H1 (cell line): ENCODE measurements around the gene ATXN2. TPM values are rescaled to one million over a fixed set of nuclear protein-coding genes. Genes with fewer than 3 reads are reported as not detected.

ENCODE experiments used
- CTCF ChIA-PET: fragments of 300-600 bp; sonication (Branson Sonifier 250); formaldehyde crosslinking; loops from one replicate; lab custom pipeline; 2021; ENCODE audit not compliant: partially characterized antibody; lab: Charles Lee
- POLR2A ChIA-PET: fragments of 300-600 bp; sonication (Branson Sonifier 250); formaldehyde crosslinking; loops from one replicate; lab custom pipeline; 2021; ENCODE audit warnings: inconsistent platforms; ENCODE audit not compliant: partially characterized antibody; lab: Charles Lee
- DNase-seq, 2 experiments: peaks; one replicate each; pipeline versions ENCODE4 v3.0.0 to v3.0.0-alpha.2; 2010 to 2022; ENCODE audit warnings: low spot score in 2 of 2, low read depth in 1 of 2, mixed read lengths in 1 of 2
- FAIRE-seq: peaks from 2 replicates; lab custom pipeline; 2011; peaks lifted over from hg19 to GRCh38; lab: Jason Lieb, UNC
- H2AFZ ChIP-seq: 2 replicates; pipeline ENCODE4 v1.8.1; 2012; ENCODE audit warnings: low read length, inconsistent platforms
- H2AK5ac ChIP-seq: 2 replicates; pipeline ENCODE4 v1.6.1; 2013; ENCODE audit warnings: low read depth, low read length
- H2BK120ac ChIP-seq: replicated peaks from 2 replicates; pipeline ENCODE3; 2013; ENCODE audit warnings: low read depth, low read length, inconsistent platforms
- H2BK12ac ChIP-seq: 2 replicates; pipeline ENCODE4 v1.6.1; 2013; ENCODE audit warnings: low read depth, low read length
- H2BK15ac ChIP-seq: 2 replicates; pipeline ENCODE4 v1.6.1; 2013; ENCODE audit warnings: low read length
- H2BK20ac ChIP-seq: 2 replicates; pipeline ENCODE4 v1.6.1; 2013; ENCODE audit warnings: low read length
- H2BK5ac ChIP-seq: 2 replicates; pipeline ENCODE4 v1.6.1; 2013; ENCODE audit warnings: low read depth, low read length
- H3K14ac ChIP-seq: 2 replicates; pipeline ENCODE4 v1.6.1; 2013; ENCODE audit warnings: inconsistent platforms; ENCODE audit not compliant: insufficient read length
- H3K18ac ChIP-seq: 2 replicates; pipeline ENCODE4 v1.6.1; 2013; ENCODE audit warnings: low read length; ENCODE audit errors: extremely low read depth
- H3K23ac ChIP-seq: 2 replicates; pipeline ENCODE4 v1.6.1; 2013; ENCODE audit warnings: inconsistent platforms; ENCODE audit not compliant: insufficient read length
- H3K23me2 ChIP-seq: 2 replicates; pipeline ENCODE4 v1.6.1; 2013; ENCODE audit warnings: low read depth, low read length
- H3K27ac ChIP-seq: 2 replicates; pipeline ENCODE4 v1.6.1; 2011; ENCODE audit warnings: low read depth, low read length, inconsistent platforms
- H3K27me3 ChIP-seq, 4 experiments: replicated peaks in 1 of 4; 1 replicate in 1 of 4; 2 replicates in 3 of 4; pipeline versions ENCODE4 v1.6.1 to v1.8.1; 2011 to 2013; ENCODE audit warnings: low read length in 3 of 4, mild to moderate bottlenecking in 3 of 4, inconsistent platforms in 2 of 4, mixed read lengths in 2 of 4, moderate library complexity in 1 of 4; ENCODE audit not compliant: control insufficient read depth in 3 of 4, insufficient read depth in 3 of 4; ENCODE audit errors: extremely low read depth in 1 of 4
- H3K36me3 ChIP-seq, 4 experiments: 2 replicates each; pipeline versions ENCODE4 v1.6.1 to v1.8.1; 2011 to 2013; ENCODE audit warnings: mild to moderate bottlenecking in 4 of 4, low read length in 3 of 4, moderate library complexity in 2 of 4, control low read depth in 1 of 4, inconsistent platforms in 1 of 4; ENCODE audit not compliant: insufficient read depth in 4 of 4, control insufficient read depth in 2 of 4
- H3K4ac ChIP-seq: replicated peaks from 2 replicates; pipeline ENCODE3; 2013; ENCODE audit warnings: low read length, low read depth, mixed read lengths, inconsistent platforms; ENCODE audit not compliant: insufficient read length
- H3K4me1 ChIP-seq, 4 experiments: replicated peaks in 1 of 4; 1 replicate in 1 of 4; 2 replicates in 3 of 4; pipeline versions ENCODE4 v1.6.1 to v1.8.1; 2011 to 2013; ENCODE audit warnings: low read length in 3 of 4, inconsistent platforms in 2 of 4, mixed read lengths in 1 of 4; ENCODE audit not compliant: insufficient read depth in 4 of 4, control insufficient read depth in 3 of 4
- H3K4me2 ChIP-seq, 2 experiments: 2 replicates each; pipeline versions ENCODE4 v1.6.1 to v1.8.1; 2011 to 2013; ENCODE audit warnings: low read depth in 2 of 2, low read length in 2 of 2, control low read depth in 1 of 2, inconsistent platforms in 1 of 2, mild to moderate bottlenecking in 1 of 2; ENCODE audit not compliant: insufficient read depth in 1 of 2
- H3K4me3 ChIP-seq, 4 experiments: fragments of 200-600, 300-600 bp in 1 of 4; sonication (generic), shearing (Covaris generic), sonication (Bioruptor Twin) in 1 of 4; 2 replicates each; pipeline versions ENCODE4 v1.5.1 to v1.8.1; 2011 to 2016; ENCODE audit warnings: low read length in 4 of 4, low read depth in 3 of 4, control low read depth in 2 of 4, inconsistent platforms in 2 of 4, mild to moderate bottlenecking in 2 of 4, mixed read lengths in 1 of 4, moderate library complexity in 1 of 4; ENCODE audit not compliant: insufficient read depth in 2 of 4; ENCODE audit errors: extremely low read depth in 1 of 4
- H3K56ac ChIP-seq: replicated peaks from 2 replicates; pipeline ENCODE3; 2013; ENCODE audit warnings: low read depth, mild to moderate bottlenecking, mixed read lengths, low read length, inconsistent platforms; ENCODE audit not compliant: insufficient read length
- H3K79me1 ChIP-seq: 2 replicates; pipeline ENCODE4 v1.6.1; 2013; ENCODE audit warnings: low read depth, low read length, control low read depth
- H3K79me2 ChIP-seq, 2 experiments: 2 replicates each; pipeline versions ENCODE4 v1.6.1 to v1.8.1; 2012 to 2013; ENCODE audit warnings: low read length in 2 of 2, mild to moderate bottlenecking in 2 of 2, inconsistent platforms in 1 of 2; ENCODE audit not compliant: insufficient read depth in 2 of 2, control insufficient read depth in 1 of 2
- H3K9ac ChIP-seq, 4 experiments: replicated peaks in 1 of 4; 1 replicate in 1 of 4; 2 replicates in 3 of 4; pipeline versions ENCODE4 v1.6.1 to v1.8.1; 2011 to 2013; ENCODE audit warnings: low read depth in 3 of 4, low read length in 3 of 4, control low read depth in 2 of 4, mild to moderate bottlenecking in 2 of 4, moderate library complexity in 2 of 4, inconsistent platforms in 1 of 4; ENCODE audit errors: extremely low read depth in 1 of 4
- H3K9me3 ChIP-seq, 2 experiments: 2 replicates each; pipeline versions ENCODE4 v1.6.1 to v1.8.1; 2012 to 2013; ENCODE audit warnings: mild to moderate bottlenecking in 2 of 2, moderate library complexity in 2 of 2, control low read depth in 1 of 2, inconsistent platforms in 1 of 2, low read depth in 1 of 2, low read length in 1 of 2, mixed read lengths in 1 of 2; ENCODE audit not compliant: insufficient read depth in 2 of 2
- H4K20me1 ChIP-seq, 2 experiments: replicated peaks in 1 of 2; 2 replicates each; pipeline versions ENCODE3 to v1.8.1; 2011 to 2013; ENCODE audit warnings: inconsistent platforms in 2 of 2, low read length in 2 of 2, mild to moderate bottlenecking in 1 of 2; ENCODE audit not compliant: insufficient read depth in 2 of 2, control insufficient read depth in 1 of 2
- H4K5ac ChIP-seq: 2 replicates; pipeline ENCODE4 v1.6.1; 2013; ENCODE audit warnings: low read length, low read depth, mixed read lengths, inconsistent platforms; ENCODE audit not compliant: insufficient read length
- H4K8ac ChIP-seq: 2 replicates; pipeline ENCODE4 v1.8.0; 2013; ENCODE audit warnings: mild to moderate bottlenecking, moderate library complexity, low read length, inconsistent platforms; ENCODE audit not compliant: insufficient read depth; ENCODE audit errors: extremely low read depth
- H4K91ac ChIP-seq: replicated peaks from 2 replicates; pipeline ENCODE3; 2013; ENCODE audit warnings: low read length, mixed read lengths, inconsistent platforms; ENCODE audit not compliant: insufficient read length
- ATF3 ChIP-seq: IDR thresholded peaks from 2 replicates; pipeline ENCODE4 v1.6.1; 2011; ENCODE audit warnings: low read depth, mild to moderate bottlenecking, low read length; ENCODE audit not compliant: insufficient read depth
- GABPA ChIP-seq: IDR thresholded peaks from 2 replicates; pipeline ENCODE4 v1.6.1; 2011; ENCODE audit warnings: mild to moderate bottlenecking, low read length, moderate library complexity, borderline replicate concordance; ENCODE audit not compliant: insufficient read depth
- GTF2F1 ChIP-seq: IDR thresholded peaks from 2 replicates; pipeline ENCODE4 v1.6.1; 2012; ENCODE audit warnings: low read depth, low read length, improper control_type of control experiment, borderline replicate concordance
- MAFK ChIP-seq: IDR thresholded peaks from 2 replicates; pipeline ENCODE4 v1.6.1; 2012; ENCODE audit warnings: low read depth, mild to moderate bottlenecking, improper control_type of control experiment, low read length
- POLR2AphosphoS5 ChIP-seq: IDR thresholded peaks from 2 replicates; pipeline ENCODE4 v1.6.1; 2011; ENCODE audit warnings: low read depth, low read length
- POU5F1 ChIP-seq: IDR thresholded peaks from 2 replicates; pipeline ENCODE4 v1.6.1; 2011; ENCODE audit warnings: low read depth, mild to moderate bottlenecking, low read length, moderate library complexity
- RBBP5 ChIP-seq: IDR thresholded peaks from 2 replicates; pipeline ENCODE4 v1.7.1; 2012; ENCODE audit warnings: low read depth, mild to moderate bottlenecking, inconsistent platforms, low read length, moderate library complexity, borderline replicate concordance
- RXRA ChIP-seq: IDR thresholded peaks from 2 replicates; pipeline ENCODE4 v1.6.1; 2011; ENCODE audit warnings: low read depth, mild to moderate bottlenecking, low read length, moderate library complexity; ENCODE audit not compliant: insufficient read depth
- SIN3A ChIP-seq, 2 experiments: IDR thresholded peaks in 1 of 2; conservative IDR thresholded peaks in 1 of 2; 2 replicates each; pipeline ENCODE4 v1.6.1; 2011 to 2012; ENCODE audit warnings: low read length in 2 of 2, improper control_type of control experiment in 1 of 2, low read depth in 1 of 2, mild to moderate bottlenecking in 1 of 2
- SIRT6 ChIP-seq: IDR thresholded peaks from one replicate; pipeline ENCODE4 v1.7.1; 2012; ENCODE audit warnings: low read length, inconsistent platforms
- SP1 ChIP-seq: IDR thresholded peaks from 2 replicates; pipeline ENCODE4 v1.6.1; 2011; ENCODE audit warnings: low read depth, low read length
- TBP ChIP-seq: IDR thresholded peaks from 2 replicates; pipeline ENCODE4 v1.6.1; 2011; ENCODE audit warnings: low read depth, low read length, improper control_type of control experiment
- TCF12 ChIP-seq: IDR thresholded peaks from 2 replicates; pipeline ENCODE4 v1.6.1; 2011; ENCODE audit warnings: low read depth, mild to moderate bottlenecking, low read length
- TEAD4 ChIP-seq: IDR thresholded peaks from 2 replicates; pipeline ENCODE4 v1.6.1; 2012; ENCODE audit warnings: low read depth, low read length, inconsistent platforms, mixed read lengths
- WGBS, 2 experiments: shearing (Covaris generic) in 1 of 2; methylation state at CpG; one replicate each; pipeline versions ENCODE4 v1.1.6 to v1.1.7; 2013 to 2015; ENCODE audit warnings: low lambda C conversion rate in 2 of 2, mixed read lengths in 2 of 2, inconsistent platforms in 1 of 2, low coverage in 1 of 2, missing lambda C conversion rate in 1 of 2; ENCODE audit not compliant: insufficient replicate concordance in 2 of 2, insufficient coverage in 1 of 2, insufficient read length in 1 of 2; ENCODE audit errors: extremely low coverage in 1 of 2, missing lambda C conversion rate in 1 of 2; 5-methylcytosine and 5-hydroxymethylcytosine counted together
- polyA plus RNA-seq, 7 experiments: library from polyadenylated mRNA; depleted of rRNA in 3 of 7; stranded (reverse) in 5 of 7; unstranded in 2 of 7; fragments of >200 nt in 5 of 7; fragments of 200-250 nt in 2 of 7; gene quantifications; 1 replicate in 5 of 7; 2 replicates in 1 of 7; 4 replicates in 1 of 7; pipeline versions ENCODE4 v1.2.1 to v1.2.3, GENCODE V29; 2011 to 2013; ENCODE audit warnings: missing spikeins in 2 of 7, mixed read lengths in 2 of 7
- total RNA-seq: library from RNA; stranded (reverse); fragmentation: NEBNext Ultra II Directional; extraction: Animal tissue kit (Norgen Biotek cat#: 25700); gene quantifications from 2 replicates; pipeline ENCODE4 v1.2.1, GENCODE V29; 2021

The ATXN2 gene
- total and polyA plus RNA-seq, 2 of the 8 experiments (the other 6 are each of a cell fraction or from before 2014, with no cell fraction given) = 46.6 to 80.7 TPM

GRCh38 chr12:111440631-111441030 is 158.5 kb downstream of the ATXN2 start:
- Histone ChIP-seq H3K79me1 (peaks cover 20% of the 10 kb centered on the region), H3K4me2 (no peak overlapping the region), H3K23ac (no peak overlapping the region), H3K4ac (no peak overlapping the region), H3K4me1 (peaks cover 0 to 31% (median 24%) of the 10 kb centered on the region in 4 experiments; a peak in 6 of 7 replicates), H2BK20ac (no peak overlapping the region), H3K27me3 (no peaks in the 10 kb centered on the region), H4K20me1 (peaks cover 34 to 35% of the 10 kb centered on the region in 2 experiments), H3K56ac (no peak overlapping the region), H3K27ac (no peak overlapping the region), H3K9me3 (no peaks in the 10 kb centered on the region), H2BK5ac (no peak overlapping the region), H2BK15ac (no peak overlapping the region), H3K79me2 (peaks cover 0 to 63% of the 10 kb centered on the region in 2 experiments; a peak in 2 of 4 replicates), H3K14ac (no peak overlapping the region), H2AFZ (no peak overlapping the region), H2BK12ac (no peak overlapping the region), H3K18ac (no peak overlapping the region), H3K23me2 (no peaks in the 10 kb centered on the region), H2BK120ac (no peak overlapping the region), H3K36me3 (peaks cover 0 to 3% (median 0%) of the 10 kb centered on the region in 4 experiments; a peak in 1 of 8 replicates), H4K8ac (no peak overlapping the region), H4K5ac (no peak overlapping the region), H2AK5ac (no peak overlapping the region), H3K4me3 (no peak overlapping the region), H4K91ac (no peak overlapping the region), H3K9ac (no peak overlapping the region)
- ChIA-PET POLR2A (interaction anchor here (1.6 kb wide), 1 partner anchor 36 kb away, joined by 5 read pairs; no protein-coding TSS in a partner anchor), CTCF (interaction anchor here (0.9 to 31.7 kb wide), 5 partner anchors 10 to 37 kb away, joined by 3 to 838 read pairs (median 80); partner anchors contain the start of gene SH2B3)
- WGBS, 2 experiments = 80% methylated on average over 3 of the region's 3 CpGs; no CpG with 5 or more reads in 1 of the 2 experiments
- FAIRE-seq (no peak), DNase-seq (no peak)
- TF ChIP-seq TCF12 (no peak), POU5F1 (no peak), MAFK (no peak), GTF2F1 (no peak), RBBP5 (no peak), RXRA (no peak), ATF3 (no peak), SP1 (no peak), GABPA (no peak), TBP (no peak), TEAD4 (no peak), SIRT6 (no peak), SIN3A (conservative IDR thresholded peaks at IDR 0.05 in 1 of 2, IDR thresholded peaks at IDR 0.05 in 1 of 2; ENCODE audit: low read depth in 1 of 2, low read length in 2 of 2) (no peak), POLR2AphosphoS5 (no peak)
